Body of pancreas (tissue), 4 donors: ENCODE measurements around the gene INTS3.

ENCODE experiments used
- POLR2A ChIP-seq, 3 donors: fragments of 450-650 bp; IDR thresholded peaks; one replicate each; pipeline ENCODE4 v1.6.1; 2016; ENCODE audit warnings: antibody characterized with exemption in 3 of 3, mild to moderate bottlenecking in 2 of 3
- TF ChIP-seq, protein P1 (sequence below), 7 experiments: fragments of 450-650 bp in 4 of 7; fragments of 200-600 bp in 3 of 7; sonication (generic) in 3 of 7; IDR thresholded peaks; one replicate each; pipeline ENCODE4 v1.5.1; 2016 to 2019; ENCODE audit warnings: antibody characterized with exemption in 7 of 7

DNA sequence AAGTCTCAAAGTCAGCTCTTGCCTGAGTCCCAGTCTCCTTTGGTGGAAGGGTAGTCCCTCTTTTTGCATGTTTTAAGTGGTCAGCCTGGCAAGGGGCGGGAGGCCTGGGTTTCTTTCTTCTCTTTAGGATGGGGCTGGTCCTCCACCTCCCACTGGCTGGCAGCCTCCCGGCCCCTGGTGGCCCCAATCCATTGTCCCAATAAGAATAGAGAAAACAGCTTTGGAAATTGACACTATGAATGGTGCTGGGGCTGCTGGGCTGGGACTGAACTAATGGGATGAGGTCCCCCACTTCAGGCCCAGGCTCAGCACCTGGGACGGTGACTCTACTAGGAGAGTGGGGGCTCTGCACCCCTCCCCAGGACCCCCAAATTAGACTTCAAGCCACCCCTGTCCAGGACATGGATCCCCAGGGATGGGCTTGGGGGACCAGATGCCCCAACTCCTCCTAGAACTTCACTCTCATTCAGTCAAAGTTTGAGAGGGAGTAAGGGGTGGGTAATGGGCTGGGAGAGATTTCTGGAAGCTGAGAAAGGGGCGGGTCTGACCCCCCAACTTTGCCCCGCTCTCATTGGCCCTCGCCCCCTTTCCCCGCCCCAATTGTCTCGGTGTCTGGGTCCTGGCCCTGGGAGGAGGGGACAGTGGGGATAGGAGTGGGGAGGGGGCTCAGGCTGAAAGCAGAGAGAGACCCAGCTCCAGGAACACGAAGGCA, 65.6 kb downstream of the INTS3 start:
- no peak for TF ChIP-seq POLR2A (IDR thresholded peaks at IDR 0.05)
- TF ChIP-seq, protein P1, sequence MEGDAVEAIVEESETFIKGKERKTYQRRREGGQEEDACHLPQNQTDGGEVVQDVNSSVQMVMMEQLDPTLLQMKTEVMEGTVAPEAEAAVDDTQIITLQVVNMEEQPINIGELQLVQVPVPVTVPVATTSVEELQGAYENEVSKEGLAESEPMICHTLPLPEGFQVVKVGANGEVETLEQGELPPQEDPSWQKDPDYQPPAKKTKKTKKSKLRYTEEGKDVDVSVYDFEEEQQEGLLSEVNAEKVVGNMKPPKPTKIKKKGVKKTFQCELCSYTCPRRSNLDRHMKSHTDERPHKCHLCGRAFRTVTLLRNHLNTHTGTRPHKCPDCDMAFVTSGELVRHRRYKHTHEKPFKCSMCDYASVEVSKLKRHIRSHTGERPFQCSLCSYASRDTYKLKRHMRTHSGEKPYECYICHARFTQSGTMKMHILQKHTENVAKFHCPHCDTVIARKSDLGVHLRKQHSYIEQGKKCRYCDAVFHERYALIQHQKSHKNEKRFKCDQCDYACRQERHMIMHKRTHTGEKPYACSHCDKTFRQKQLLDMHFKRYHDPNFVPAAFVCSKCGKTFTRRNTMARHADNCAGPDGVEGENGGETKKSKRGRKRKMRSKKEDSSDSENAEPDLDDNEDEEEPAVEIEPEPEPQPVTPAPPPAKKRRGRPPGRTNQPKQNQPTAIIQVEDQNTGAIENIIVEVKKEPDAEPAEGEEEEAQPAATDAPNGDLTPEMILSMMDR (IDR thresholded peaks at IDR 0.05), result no peak
